LHCN-M2 (cell line): ENCODE results near the gene TMEM45A. TPM values are rescaled to one million over a fixed set of nuclear protein-coding genes. Genes with fewer than 3 reads are reported as not detected.
"Not testable (repeated sequence)": the region's sequence is repeated elsewhere in the genome, so short reads cannot be mapped to it uniquely, and the experiment has no call there.

ENCODE experiments used
- DNase-seq: peaks from one replicate; pipeline ENCODE4 v3.0.0-alpha.2; 2012; ENCODE audit warnings: low read depth
- total RNA-seq: library from RNA; depleted of rRNA; stranded (reverse); fragments of >200 nt; gene quantifications from 2 replicates; pipeline ENCODE4 v1.2.3, GENCODE V29; 2014

The TMEM45A gene
- total RNA-seq, 1 experiment from 2014 or later = 36.3 TPM

DNA sequence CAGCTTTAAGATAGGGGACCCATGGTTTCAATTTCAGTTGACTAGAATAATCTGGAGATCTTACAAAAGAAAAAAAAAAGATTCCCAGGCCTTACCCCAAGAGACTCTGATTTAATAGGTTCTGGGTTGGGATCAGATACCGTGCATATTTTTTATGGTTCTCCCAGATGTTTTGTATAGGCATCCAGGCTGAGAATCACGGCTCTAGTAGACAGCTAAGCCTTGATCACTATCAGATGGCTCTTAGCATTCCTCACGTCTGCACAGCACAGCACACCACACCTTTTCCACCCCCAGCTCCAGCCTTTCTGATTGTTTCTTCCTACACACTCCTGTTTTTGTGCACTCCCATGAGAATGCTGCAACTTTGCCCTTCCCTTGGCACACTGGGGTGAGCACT is 40.8 kb downstream of the TMEM45A start:
- DNase-seq = no peak

DNA sequence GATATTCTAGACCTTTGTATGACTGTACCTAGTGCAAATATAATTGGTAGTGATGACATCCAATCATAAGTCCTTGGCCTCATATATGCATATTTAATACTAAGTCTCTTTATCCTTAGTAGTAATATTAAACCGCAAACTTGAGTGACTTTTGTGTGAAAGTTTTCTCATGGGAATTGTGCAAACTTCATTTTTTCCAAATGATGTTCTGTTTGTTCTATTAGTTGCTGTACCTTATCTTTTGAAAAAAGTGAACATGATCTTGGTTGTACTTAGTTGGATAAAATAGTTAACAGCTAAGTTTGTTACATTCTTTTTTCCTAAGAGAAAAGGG is 43.2 kb downstream of the TMEM45A start:
- DNase-seq = no peak

DNA sequence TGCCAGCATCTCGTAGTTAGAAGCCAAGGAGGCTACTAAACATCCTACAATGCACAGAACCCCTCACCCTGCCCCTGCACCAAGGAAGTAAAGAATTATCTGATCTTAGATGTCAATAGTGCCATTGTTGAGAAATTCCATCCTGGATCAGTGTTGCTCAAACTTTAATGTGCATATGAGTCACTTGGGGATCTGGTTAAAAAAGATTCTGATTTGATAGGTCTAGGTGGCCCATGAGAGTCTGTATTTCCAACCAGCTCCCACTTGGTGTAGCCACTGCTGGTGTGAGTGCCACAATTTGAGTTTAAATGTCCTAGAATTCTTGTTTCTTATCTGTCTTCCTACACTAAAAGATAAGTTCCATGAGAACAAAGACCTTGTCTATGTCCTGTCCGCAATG is 43.7 kb downstream of the TMEM45A start:
- DNase-seq = peak; percentile 29

DNA sequence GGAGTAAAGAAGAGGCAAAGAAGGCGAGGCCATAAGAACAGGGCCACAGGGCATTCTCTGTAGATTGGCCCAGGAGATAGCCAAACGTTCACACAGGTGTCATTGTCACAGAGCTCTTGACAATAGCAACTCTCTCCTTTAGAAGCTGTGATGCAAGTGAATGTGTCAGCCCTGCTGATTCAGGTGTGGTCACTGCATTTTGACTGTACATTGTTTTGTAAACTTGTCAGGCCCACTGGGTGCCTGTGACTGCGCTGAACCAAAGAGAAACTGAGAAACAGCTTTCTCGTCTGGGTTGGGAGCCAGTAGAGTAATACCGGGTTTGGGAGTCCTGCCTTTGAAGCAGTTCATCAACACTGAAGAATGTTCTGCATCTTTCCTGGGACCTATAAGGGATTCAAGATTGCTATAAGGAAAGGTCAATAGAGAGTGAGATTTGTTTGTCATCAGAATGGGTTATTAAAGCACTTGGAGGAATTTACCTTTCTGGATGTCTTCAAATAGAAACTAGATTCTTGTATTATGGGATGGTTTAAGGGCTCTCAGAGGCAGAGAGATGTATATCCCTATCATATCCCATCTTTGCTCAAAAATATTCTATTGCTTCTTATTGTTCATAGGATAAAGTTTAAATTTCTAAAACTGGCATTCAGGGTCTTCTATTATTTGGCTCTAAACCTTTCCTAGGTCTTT is 45.4 kb downstream of the TMEM45A start:
- no peak for DNase-seq

DNA sequence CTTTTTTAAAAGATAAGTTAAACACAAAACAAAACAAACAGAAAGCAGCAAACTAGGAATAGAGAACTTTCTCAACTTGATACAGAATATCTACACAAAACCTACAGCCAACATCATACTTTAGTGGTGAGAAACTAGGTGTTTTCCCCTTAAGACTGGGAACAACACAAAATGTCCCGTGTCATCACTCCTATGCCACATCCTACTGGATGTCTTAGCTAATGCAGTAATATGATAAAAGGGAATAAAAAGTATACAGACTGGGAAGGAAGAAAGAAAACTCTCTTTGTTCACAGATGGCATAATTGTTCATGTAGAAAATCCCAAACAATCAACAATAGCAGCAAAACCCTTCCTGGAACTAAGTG is 45.9 kb downstream of the TMEM45A start:
- no peak for DNase-seq

DNA sequence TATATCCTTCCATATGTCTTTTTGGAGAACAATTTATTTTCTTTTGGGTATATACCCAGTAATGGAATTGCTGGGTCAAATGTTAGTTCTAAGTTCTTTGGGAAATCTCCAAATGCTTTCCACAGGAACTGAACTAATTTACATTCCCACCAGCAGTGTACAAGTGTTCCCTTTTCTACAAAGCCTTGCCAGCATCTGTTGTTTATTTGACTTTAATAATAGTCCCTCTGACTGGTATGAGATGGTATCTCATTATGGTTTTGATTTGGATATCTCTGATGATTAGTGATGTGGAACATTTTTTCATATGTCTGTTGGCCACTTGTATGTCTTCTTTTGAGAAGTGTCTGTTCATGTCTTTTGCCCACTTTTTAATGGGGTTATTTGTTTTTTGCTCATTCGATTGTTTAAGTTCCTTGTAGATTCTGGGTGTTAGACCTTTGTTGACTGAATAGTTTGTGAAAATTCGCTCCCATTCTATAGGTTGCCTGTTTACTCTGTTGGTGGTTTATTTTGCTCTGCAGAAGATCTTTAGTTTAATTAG is 48.4 kb downstream of the TMEM45A start:
- DNase-seq = no peak

DNA sequence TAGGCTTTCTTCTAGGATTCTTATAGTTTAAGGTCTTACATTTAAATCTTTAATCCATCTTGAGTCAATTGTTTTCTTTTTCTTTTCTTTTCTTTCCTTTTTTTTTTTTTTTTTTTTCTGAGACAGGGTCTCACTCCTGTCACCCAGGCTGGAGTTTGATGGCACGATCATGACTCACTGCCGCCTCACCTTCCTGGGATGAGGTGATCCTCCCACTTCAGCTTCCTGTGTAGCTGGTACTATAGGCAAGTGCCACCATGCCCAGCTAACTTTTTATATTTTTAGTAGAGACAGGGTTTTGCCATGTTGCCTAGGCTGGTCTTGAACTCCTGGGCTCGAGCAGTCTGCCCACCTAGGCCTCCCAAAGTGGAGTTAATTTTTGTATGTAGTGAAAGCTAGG is 49.0 kb downstream of the TMEM45A start:
- not testable (repeated sequence) for DNase-seq

DNA sequence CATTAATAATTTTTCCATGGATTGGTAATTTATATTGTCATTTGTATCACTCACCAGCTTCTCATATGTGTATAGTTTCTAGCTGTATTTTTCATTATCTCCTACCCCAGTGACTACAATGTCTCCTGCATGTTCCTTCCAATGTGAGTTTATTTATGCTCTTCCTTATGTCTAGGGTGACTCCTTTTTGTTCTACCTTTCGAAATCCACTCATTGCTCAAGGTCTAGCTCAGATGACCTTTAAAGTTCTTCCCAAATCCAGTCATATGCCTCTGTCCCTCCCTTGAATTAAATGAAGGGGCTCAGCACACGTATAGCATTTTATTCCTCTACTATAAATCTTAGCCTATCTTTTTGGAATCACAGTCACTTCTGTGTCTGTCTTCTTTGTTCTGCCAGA is 53.0 kb downstream of the TMEM45A start:
- no peak for DNase-seq

DNA sequence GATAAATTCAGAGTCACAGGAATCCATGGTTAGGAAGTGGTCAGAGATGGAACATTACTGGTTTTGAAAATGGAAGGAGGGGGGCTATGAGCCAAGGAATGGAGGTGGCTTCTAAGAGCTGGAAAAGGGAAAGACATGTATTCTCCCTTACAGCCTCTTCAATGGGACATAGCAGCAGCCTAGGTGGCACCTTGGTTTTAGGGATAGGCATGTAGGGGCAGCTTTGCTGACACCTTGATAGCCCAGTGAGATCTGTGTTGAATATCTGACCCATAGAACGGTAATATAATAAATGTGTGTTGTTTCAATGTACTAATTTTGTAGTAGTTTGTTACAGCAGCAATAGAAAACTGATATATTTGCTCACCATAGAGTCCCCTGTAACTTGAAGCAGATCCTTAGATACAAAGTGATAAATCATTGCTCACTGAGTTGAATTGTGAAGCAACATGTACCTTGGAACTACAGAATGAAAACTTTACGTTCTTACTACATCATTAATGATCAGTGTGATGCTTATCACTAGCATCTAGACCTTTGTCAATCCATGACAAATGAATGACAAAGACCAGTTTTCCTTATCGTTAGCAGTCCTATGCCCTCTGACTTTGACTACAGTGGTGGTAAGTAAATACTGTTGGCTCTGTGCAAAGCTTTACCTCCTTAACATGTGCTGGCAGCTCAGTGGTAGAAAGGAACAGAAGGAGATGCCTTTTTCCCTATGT is 53.8 kb downstream of the TMEM45A start:
- DNase-seq = no peak

DNA sequence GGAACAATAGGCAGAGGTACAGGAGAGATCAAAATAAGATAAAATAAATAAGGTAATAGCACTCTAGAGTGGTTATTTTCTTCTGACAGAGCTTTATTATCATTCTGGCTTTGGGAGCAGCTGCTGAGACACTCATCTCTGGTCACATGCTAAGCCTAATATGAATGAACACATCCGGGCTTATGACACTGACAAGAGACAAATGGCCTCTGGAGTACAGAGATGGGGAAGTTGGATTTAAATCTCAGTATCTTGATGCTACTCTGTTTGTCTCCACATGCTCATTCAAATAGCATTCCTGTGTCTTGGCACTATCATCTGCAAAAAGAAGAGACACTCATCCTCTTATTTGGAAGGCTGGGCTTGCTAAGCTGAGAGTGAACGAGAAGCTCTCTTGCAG is 55.6 kb downstream of the TMEM45A start:
- peak; percentile 76 for DNase-seq

DNA sequence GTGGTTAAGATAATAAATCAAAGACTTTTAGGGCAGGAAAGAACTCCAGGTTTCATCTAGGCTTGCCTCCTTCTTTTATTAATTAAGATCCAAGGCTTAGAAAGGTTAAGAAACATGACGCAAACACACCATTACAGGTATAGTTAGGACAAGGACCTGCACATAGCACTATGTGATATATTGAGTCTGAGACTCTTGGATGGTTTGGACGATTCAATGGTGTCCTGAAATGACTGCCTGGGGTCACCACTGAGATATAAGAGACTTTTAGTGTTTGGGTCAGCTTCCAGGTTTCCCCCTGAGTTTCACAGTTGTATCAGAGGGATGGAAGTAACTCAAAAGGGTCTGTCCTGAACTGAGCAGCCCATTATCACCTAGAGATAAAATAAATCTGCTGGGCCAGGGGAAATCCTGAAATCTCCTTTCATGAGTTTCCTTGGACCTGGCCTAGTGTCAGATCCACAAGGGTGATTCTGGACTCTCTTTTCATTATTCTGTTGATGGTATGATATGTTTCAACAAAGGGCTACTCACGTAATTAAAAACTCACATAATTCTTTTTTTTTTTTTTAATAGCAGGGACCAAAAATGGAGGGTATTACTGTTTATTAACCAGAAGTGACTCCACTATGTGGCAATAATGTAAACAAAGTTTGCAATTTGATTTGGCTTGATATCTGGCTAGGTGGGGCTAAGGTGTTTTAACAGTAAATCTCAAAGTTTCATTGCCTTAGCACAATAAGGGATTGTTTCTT is 61.4 kb downstream of the TMEM45A start:
- DNase-seq = no peak

DNA sequence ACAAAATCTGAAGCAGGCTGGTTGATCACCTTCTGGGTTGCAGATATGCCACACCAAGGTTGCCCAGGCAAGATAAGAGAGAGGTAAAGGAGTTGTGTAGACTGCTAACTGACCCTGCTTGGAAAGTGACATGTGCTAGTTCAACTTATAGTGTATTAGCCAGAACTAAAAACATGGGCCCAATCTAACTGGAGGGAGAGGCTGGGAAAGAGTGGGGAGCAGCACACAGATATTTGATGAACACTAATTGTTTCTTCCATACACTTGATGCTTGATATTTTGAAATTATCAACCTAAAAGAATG is 61.9 kb downstream of the TMEM45A start:
- DNase-seq = no peak

DNA sequence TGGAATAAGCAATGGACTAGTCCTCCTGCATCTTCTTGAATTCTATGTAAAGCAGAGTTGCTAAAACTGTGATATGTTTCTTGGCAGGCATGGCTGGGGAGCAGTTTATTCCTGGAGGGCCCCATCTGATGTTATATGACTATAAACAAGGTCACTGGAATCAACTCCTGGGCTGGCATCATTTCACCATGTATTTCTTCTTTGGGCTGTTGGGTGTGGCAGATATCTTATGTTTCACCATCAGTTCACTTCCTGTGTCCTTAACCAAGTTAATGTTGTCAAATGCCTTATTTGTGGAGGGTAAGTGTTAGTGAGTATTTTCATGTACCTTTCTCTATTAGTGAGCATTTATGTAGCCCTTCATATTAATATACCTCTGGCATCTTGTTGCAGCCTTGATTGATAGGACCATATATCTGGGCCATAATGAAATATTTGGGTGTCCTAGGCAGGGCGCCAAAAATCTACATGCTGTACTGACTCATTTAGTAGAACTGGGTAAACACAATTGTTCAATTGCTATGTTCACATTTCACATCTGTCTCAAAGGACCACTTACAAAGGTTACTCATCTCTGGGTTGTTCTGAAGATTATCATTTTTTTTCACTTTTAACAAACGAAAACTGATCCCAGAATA is 64.4 kb downstream of the TMEM45A start:
- peak; percentile 96 for DNase-seq

DNA sequence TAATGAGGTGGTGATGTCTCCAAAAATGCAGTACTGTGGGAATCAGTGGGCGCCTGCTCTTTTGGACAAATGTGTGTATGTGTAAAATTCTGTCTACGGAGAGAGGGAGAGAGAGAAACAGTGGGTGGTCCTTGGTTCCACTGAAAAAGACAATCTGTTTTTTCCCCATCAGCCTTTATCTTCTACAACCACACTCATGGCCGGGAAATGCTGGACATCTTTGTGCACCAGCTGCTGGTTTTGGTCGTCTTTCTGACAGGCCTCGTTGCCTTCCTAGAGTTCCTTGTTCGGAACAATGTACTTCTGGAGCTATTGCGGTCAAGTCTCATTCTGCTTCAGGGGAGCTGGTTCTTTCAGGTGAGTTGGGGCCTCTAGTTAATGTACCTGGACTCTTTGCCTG is 65.8 kb downstream of the TMEM45A start:
- DNase-seq = no peak

DNA sequence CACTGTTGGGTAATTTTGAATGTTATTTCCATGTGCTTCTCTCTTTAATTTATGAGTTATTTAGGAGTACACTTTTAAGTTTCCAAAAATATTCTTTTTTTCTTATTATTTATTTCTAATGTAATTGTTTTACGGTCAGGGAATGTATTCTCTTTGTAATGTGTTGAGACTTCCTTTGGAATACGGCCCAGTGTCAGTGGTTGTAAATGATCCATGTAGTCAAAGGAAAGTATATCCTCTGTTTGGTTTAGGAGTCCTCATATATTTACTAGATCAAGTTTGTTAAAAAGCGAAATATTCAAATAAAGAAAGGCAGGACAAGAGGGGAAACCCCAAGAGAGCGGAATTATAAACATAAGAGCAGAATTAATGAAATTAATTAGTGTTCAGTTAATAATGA is 68.0 kb downstream of the TMEM45A start:
- DNase-seq = peak; percentile 20

DNA sequence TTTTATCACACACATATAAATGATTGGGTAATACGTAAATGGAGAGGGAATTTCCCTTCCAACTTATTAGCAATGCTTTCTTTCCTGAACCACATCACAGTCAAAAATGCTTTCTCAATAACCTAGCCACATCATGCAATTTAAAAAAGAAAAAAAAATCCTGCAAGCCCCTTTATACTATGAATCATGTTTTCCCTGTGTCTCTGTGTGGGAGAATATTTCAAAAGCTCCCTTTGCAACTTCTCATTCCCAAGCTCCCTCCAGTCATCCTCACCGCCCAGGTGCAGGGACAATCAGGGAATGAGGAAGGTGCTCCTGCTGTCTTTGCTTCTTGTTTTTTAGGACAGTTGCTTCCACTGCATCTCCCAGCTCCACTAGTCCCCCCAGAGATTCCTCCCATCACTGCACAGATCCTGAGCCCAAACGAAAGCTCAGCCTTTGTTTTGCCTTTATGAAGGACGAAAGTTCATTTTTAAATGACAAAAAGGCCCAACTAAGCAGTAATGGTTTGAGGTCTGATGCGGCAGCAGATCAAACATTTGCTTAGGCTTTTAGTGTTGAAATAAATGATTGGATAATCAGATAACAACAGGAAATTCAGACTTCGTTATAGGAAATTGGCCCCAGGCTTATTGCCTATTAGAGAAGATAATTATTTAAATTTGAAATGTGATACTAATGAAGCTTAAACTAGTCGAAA is 69.2 kb downstream of the TMEM45A start:
- peak; percentile 79 for DNase-seq

DNA sequence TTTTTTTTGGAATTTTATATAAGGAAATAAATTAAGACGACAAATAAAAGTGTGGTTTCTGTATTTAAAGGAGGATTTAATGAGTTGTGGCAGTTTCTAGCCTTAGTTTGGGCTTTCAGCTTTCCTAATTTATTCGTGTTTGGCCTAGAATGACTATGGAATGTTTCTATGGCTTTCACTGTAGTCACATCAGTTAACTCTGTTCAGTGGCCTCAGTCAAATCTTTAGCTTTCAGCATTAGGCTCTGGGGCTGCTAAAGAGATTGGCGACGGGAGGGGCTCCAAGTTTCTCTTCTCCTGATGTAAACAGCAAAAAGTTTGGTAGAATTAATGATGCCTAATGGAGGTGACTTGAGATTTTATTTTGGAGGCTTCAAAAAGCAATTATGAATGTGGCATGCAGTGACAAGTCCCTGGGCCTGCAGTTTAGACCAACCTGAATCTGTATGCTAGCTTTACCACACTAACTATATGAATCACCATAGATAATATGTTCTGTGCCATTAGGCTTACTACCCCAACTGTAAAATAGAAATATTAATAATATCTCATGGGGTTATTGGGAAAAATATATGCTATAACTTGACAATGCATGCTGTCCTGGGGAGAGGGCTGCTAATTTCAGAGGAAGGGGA is 69.9 kb downstream of the TMEM45A start:
- DNase-seq = no peak

DNA sequence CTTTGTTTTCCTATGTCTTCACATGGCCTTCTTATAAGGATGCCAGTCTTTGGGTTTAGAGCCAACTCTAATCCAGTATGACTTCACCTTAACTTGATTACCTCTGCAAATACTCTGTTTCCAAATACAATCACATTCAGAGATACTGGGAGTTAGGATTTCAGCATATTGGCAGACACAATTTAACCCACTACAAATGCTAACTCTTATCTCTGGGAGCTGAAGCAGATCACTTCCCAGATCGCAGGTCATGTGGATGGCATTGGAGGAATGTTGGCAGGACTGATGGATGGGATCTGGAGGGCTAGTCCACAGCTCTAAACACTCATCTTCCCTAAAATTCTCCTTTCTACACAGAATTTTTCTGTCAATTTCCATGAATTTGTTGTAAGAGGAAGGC is 70.8 kb downstream of the TMEM45A start:
- DNase-seq = no peak

DNA sequence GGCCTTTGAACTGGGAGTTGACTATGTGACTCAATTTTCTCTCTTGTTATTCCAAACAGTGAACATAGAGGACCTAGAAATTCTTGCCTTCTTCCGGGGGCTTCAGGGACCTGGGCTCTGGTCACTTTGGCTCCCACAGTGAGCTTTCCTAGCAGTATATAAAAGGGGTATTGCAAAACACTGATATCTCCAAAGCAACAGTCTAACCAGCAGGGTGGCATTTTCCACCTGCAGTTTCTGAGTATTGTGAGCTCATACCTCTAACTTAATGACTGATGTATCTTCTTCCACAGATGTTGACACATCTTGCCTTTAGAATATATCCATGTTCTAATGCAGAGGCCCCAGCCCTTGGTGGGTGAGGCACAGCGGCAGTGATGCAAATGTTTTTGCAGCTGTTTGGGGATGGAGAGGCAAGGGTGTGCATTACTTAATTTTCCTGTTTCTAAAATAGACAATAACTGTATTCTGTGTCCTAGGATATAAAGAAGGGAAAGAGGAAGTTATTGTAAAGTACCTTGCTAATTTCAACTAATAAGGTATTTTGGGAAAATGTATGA is 71.3 kb downstream of the TMEM45A start:
- peak; percentile 90 for DNase-seq

DNA sequence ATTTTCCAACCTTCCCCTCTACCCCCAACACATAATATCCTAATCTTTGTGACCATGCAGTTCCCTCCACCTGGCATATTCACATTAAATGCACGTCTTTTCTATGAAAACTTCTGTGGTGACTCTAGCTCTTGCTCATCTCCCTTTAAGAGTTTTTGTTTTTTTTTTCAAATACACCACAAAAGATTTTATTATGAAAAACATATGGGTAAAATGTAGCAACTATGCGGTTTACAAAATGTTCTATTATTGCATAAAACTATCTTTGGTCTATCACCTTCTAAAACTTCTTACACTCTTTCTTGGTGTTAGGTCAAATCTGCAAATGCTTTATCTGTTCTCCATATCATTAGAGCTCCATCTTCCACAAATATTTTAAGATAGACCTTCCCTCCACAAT is 78.4 kb downstream of the TMEM45A start:
- no peak for DNase-seq

DNA sequence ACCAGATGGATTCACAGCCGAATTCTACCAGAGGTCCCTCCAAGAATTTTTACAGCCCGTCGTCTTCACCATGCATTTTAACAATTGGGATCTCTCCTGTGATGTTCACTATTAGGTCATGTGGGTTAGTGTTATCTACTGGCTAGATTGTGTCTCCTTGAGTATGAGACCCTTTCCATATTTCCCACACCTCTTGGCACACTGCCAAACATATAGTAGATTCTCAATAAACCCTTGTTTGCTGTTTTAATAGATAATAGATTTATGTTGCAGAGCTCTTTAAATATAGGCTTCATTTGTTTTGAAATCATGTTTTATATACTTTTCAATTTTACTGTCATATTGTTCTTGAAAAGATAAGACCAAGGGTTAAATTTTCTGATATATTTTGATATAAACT is 82.1 kb downstream of the TMEM45A start:
- no peak for DNase-seq
